Measurements from ENCODE around the gene AACS.

- TF ChIP-seq CTCF (IDR thresholded peaks at IDR 0.05) (no peak), POLR2A (IDR thresholded peaks at IDR 0.05) (no peak)
These were observed 35.4 kb upstream of the AACS start for GRCh38 chr12:125029761-125030358.

Data from right lobe of liver (tissue), 4 donors.